ENCODE results near the gene TTC9. TPM values are rescaled to one million over a fixed set of nuclear protein-coding genes. Genes with fewer than 3 reads are reported as not detected.

TTC9 gene
- total and polyA plus RNA-seq, 10 of the 15 experiments (the other 5 are each of a cell fraction or from before 2014, with no cell fraction given) = 0.87 to 15.8 (median 7.8) TPM

DNA sequence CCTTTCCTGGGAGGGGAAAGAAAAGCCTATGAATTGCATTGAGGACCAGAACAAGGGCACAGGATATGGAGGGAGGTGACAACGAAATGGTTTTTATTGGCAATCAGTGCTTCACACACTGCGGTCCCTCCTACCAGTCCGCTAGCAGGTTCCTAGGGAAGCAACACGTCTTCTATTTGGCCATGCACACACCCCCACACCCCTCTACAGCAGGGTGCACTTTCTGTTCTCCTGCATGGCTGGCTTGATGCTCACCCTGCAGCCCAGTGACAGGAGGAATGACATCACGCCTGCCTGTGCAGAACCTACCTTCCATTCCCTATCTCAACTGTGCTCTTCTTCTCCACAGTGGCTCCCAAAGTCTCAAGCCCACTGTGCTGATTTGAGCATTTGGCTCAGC is 57.9 kb downstream of the TTC9 start:
- SMC1A ChIA-PET (ENCODE audit: uncharacterized antibody, unreplicated experiment) = interaction anchor here (0.6 to 4.3 kb wide), 6 partner anchors 10 to 185 kb away, joined by 3 to 21 read pairs (median 4); no protein-coding TSS in a partner anchor
- Histone ChIP-seq H3K9ac (ENCODE audit: control insufficient read depth, insufficient read depth, low read length) (no peak overlapping the region), H3K9me3 (replicated peaks; ENCODE audit: control insufficient read depth, insufficient read depth, low read length) (no peaks in the 10 kb centered on the region), H4K20me1 (ENCODE audit: control insufficient read depth, insufficient read depth) (no peaks in the 10 kb centered on the region), H3K79me2 (ENCODE audit: control insufficient read depth, insufficient read depth, low read length) (no peaks in the 10 kb centered on the region), H3K27ac (ENCODE audit: control insufficient read depth, insufficient read depth) (no peak overlapping the region), H3K4me2 (ENCODE audit: control insufficient read depth, insufficient read depth) (no peak overlapping the region), H3K27me3 (replicated peaks in 1 of 2; ENCODE audit: control insufficient read depth in 2 of 2, insufficient read depth in 2 of 2, low read length in 1 of 2) (no peaks in the 10 kb centered on the region), H3K4me1 (ENCODE audit: control insufficient read depth, insufficient read depth, low read length) (no peaks in the 10 kb centered on the region), H3K36me3 (ENCODE audit: control insufficient read depth in 2 of 2, insufficient read depth in 2 of 2, low read length in 1 of 2) (no peaks in the 10 kb centered on the region), H2AFZ (ENCODE audit: control insufficient read depth, low read depth, low read length) (no peak overlapping the region), H3K4me3 (no peak overlapping the region)
- ATAC-seq (no peak), FAIRE-seq (no peak), DNase-seq (ENCODE audit: low read depth, low spot score) (no peak)
- in situ Hi-C loops (cut with MboI) = no loop called here
- WGBS (ENCODE audit: insufficient coverage, insufficient replicate concordance, low lambda C conversion rate, missing lambda C conversion rate) = 60% methylated on average over 5 of the region's 5 CpGs
- RAD21 ChIA-PET (ENCODE audit: unreplicated experiment) = no interaction called here
- POLR2A ChIA-PET = interaction anchor here (1.0 to 2.1 kb wide), 2 partner anchors 11 to 30 kb away, joined by 3 to 8 read pairs; no protein-coding TSS in a partner anchor
- intact Hi-C loops (cut with micrococcal nuclease; ENCODE audit: unreplicated experiment) = no loop called here
- no TSS peak for BruUV-seq (replicated peaks)
- CTCF ChIA-PET = interaction anchor here (0.9 to 1.1 kb wide), 2 partner anchors 14 to 16 kb away, joined by 3 to 5 read pairs; no protein-coding TSS in a partner anchor
- no peak for TF ChIP-seq HCFC1 (IDR thresholded peaks at IDR 0.05; ENCODE audit: low read length)
- TF ChIP-seq, protein P1, sequence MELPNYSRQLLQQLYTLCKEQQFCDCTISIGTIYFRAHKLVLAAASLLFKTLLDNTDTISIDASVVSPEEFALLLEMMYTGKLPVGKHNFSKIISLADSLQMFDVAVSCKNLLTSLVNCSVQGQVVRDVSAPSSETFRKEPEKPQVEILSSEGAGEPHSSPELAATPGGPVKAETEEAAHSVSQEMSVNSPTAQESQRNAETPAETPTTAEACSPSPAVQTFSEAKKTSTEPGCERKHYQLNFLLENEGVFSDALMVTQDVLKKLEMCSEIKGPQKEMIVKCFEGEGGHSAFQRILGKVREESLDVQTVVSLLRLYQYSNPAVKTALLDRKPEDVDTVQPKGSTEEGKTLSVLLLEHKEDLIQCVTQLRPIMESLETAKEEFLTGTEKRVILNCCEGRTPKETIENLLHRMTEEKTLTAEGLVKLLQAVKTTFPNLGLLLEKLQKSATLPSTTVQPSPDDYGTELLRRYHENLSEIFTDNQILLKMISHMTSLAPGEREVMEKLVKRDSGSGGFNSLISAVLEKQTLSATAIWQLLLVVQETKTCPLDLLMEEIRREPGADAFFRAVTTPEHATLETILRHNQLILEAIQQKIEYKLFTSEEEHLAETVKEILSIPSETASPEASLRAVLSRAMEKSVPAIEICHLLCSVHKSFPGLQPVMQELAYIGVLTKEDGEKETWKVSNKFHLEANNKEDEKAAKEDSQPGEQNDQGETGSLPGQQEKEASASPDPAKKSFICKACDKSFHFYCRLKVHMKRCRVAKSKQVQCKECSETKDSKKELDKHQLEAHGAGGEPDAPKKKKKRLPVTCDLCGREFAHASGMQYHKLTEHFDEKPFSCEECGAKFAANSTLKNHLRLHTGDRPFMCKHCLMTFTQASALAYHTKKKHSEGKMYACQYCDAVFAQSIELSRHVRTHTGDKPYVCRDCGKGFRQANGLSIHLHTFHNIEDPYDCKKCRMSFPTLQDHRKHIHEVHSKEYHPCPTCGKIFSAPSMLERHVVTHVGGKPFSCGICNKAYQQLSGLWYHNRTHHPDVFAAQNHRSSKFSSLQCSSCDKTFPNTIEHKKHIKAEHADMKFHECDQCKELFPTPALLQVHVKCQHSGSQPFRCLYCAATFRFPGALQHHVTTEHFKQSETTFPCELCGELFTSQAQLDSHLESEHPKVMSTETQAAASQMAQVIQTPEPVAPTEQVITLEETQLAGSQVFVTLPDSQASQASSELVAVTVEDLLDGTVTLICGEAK (IDR thresholded peaks at IDR 0.05; ENCODE audit: borderline replicate concordance) = no peak
- no peak for TF ChIP-seq KAT2A (conservative IDR thresholded peaks at IDR 0.05; ENCODE audit: control insufficient read depth, low read depth, low read length)
- no peak for TF ChIP-seq ZBED1 (IDR thresholded peaks at IDR 0.05; ENCODE audit: borderline replicate concordance)
- TF ChIP-seq, protein P2, sequence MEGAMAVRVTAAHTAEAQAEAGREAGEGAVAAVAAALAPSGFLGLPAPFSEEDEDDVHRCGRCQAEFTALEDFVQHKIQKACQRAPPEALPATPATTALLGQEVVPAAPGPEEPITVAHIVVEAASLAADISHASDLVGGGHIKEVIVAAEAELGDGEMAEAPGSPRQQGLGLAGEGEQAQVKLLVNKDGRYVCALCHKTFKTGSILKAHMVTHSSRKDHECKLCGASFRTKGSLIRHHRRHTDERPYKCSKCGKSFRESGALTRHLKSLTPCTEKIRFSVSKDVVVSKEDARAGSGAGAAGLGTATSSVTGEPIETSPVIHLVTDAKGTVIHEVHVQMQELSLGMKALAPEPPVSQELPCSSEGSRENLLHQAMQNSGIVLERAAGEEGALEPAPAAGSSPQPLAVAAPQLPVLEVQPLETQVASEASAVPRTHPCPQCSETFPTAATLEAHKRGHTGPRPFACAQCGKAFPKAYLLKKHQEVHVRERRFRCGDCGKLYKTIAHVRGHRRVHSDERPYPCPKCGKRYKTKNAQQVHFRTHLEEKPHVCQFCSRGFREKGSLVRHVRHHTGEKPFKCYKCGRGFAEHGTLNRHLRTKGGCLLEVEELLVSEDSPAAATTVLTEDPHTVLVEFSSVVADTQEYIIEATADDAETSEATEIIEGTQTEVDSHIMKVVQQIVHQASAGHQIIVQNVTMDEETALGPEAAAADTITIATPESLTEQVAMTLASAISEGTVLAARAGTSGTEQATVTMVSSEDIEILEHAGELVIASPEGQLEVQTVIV (IDR thresholded peaks at IDR 0.05; ENCODE audit: borderline replicate concordance, partially characterized antibody) = no peak
- no peak for TF ChIP-seq STAT1 (conservative IDR thresholded peaks at IDR 0.05)
- TF ChIP-seq, protein P3, sequence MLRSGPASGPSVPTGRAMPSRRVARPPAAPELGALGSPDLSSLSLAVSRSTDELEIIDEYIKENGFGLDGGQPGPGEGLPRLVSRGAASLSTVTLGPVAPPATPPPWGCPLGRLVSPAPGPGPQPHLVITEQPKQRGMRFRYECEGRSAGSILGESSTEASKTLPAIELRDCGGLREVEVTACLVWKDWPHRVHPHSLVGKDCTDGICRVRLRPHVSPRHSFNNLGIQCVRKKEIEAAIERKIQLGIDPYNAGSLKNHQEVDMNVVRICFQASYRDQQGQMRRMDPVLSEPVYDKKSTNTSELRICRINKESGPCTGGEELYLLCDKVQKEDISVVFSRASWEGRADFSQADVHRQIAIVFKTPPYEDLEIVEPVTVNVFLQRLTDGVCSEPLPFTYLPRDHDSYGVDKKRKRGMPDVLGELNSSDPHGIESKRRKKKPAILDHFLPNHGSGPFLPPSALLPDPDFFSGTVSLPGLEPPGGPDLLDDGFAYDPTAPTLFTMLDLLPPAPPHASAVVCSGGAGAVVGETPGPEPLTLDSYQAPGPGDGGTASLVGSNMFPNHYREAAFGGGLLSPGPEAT (IDR thresholded peaks at IDR 0.05; ENCODE audit: low read depth) = no peak
- no peak for TF ChIP-seq POLR2AphosphoS2 (IDR thresholded peaks at IDR 0.05; ENCODE audit: low read depth, low read length)
- TF ChIP-seq, protein P4, sequence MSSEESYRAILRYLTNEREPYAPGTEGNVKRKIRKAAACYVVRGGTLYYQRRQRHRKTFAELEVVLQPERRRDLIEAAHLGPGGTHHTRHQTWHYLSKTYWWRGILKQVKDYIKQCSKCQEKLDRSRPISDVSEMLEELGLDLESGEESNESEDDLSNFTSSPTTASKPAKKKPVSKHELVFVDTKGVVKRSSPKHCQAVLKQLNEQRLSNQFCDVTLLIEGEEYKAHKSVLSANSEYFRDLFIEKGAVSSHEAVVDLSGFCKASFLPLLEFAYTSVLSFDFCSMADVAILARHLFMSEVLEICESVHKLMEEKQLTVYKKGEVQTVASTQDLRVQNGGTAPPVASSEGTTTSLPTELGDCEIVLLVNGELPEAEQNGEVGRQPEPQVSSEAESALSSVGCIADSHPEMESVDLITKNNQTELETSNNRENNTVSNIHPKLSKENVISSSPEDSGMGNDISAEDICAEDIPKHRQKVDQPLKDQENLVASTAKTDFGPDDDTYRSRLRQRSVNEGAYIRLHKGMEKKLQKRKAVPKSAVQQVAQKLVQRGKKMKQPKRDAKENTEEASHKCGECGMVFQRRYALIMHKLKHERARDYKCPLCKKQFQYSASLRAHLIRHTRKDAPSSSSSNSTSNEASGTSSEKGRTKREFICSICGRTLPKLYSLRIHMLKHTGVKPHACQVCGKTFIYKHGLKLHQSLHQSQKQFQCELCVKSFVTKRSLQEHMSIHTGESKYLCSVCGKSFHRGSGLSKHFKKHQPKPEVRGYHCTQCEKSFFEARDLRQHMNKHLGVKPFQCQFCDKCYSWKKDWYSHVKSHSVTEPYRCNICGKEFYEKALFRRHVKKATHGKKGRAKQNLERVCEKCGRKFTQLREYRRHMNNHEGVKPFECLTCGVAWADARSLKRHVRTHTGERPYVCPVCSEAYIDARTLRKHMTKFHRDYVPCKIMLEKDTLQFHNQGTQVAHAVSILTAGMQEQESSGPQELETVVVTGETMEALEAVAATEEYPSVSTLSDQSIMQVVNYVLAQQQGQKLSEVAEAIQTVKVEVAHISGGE (CRISPR knock-in tag; IDR thresholded peaks at IDR 0.05) = no peak
- no peak for TF ChIP-seq ZZZ3 (IDR thresholded peaks at IDR 0.05; ENCODE audit: control insufficient read depth, insufficient read length, low read depth)
- TF ChIP-seq SREBF2 (IDR thresholded peaks at IDR 0.05; ENCODE audit: low read length) = no peak
- no peak for TF ChIP-seq TCF12 (IDR thresholded peaks at IDR 0.05; ENCODE audit: low read depth, low read length)
- TF ChIP-seq ZNF207 (IDR thresholded peaks at IDR 0.05; ENCODE audit: borderline replicate concordance) = no peak

Measured in GM12878 (cell line).